ENCODE results near the gene B4GAT1.

- TF ChIP-seq CTCF (IDR thresholded peaks at IDR 0.05; ENCODE audit: low read length) (no peak), EZH2 (IDR thresholded peaks at IDR 0.05; ENCODE audit: borderline replicate concordance, low read length) (no peak)
Observed at GRCh38 chr11:66314561-66315497, 32.6 kb downstream of the B4GAT1 start.
